ENCODE results near the gene NARS2. TPM values are rescaled to one million over a fixed set of nuclear protein-coding genes. Genes with fewer than 3 reads are reported as not detected.

NARS2 gene
- total RNA-seq, 1 donor from 2014 or later, result 28.2 TPM

DNA sequence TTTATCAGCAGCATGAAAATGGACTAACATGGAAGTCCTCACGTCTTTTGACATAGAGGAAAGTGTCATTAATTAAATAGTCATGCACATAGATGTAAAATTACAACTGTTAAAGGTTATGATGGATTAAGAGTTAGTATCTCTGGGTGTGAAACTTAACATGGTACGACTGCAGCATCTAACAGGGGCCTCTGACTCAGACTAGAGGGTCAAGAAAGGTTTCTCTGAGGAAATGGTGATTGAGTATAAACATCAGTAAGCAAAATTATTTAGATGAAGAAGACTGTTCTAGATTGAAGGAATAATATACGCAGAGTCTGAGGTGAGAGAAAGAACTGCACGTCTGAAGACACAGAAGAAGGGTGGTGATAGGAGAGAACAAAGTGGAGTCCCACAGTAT lies 114.9 kb downstream of the NARS2 start:
- TF ChIP-seq, protein P1, sequence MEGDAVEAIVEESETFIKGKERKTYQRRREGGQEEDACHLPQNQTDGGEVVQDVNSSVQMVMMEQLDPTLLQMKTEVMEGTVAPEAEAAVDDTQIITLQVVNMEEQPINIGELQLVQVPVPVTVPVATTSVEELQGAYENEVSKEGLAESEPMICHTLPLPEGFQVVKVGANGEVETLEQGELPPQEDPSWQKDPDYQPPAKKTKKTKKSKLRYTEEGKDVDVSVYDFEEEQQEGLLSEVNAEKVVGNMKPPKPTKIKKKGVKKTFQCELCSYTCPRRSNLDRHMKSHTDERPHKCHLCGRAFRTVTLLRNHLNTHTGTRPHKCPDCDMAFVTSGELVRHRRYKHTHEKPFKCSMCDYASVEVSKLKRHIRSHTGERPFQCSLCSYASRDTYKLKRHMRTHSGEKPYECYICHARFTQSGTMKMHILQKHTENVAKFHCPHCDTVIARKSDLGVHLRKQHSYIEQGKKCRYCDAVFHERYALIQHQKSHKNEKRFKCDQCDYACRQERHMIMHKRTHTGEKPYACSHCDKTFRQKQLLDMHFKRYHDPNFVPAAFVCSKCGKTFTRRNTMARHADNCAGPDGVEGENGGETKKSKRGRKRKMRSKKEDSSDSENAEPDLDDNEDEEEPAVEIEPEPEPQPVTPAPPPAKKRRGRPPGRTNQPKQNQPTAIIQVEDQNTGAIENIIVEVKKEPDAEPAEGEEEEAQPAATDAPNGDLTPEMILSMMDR (conservative IDR thresholded peaks at IDR 0.05), result no peak
- Mint-ChIP-seq H3K9me3 (peaks cover 2% of the 10 kb centered on the region), H3K27me3 (ENCODE audit: low read depth) (no peaks in the 10 kb centered on the region), H3K4me1 (peaks cover 13% of the 10 kb centered on the region), H3K36me3 (ENCODE audit: low read depth) (peaks cover 35% of the 10 kb centered on the region), H3K4me3 (no peak overlapping the region), H3K27ac (ENCODE audit: unreplicated experiment) (no peak overlapping the region)
- DNase-seq (ENCODE audit: low read depth, low spot score), result no peak

DNA sequence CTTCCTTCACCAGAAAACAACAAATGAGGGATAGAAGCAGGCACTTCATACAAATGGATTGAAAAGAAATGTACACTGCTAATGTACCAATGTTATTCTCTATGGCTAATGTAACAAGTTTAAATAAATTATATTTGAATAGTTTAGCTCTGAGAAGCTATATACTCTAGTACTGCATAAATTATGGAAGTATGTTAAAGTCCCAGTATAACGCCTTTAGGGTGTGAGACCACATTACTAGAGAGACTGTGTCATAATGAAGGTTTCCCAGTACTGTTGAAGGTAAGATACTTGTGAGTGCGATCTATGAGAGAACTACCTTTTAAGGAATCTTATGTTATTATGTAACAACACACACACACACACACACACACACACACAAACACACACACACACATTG lies 117.2 kb downstream of the NARS2 start:
- H3K27ac Mint-ChIP-seq (ENCODE audit: unreplicated experiment), result no peak overlapping the region
- H3K9me3 Mint-ChIP-seq, result peaks cover 2% of the 10 kb centered on the region
- TF ChIP-seq, protein P1 (conservative IDR thresholded peaks at IDR 0.05), result no peak
- H3K27me3 Mint-ChIP-seq (ENCODE audit: low read depth), result no peaks in the 10 kb centered on the region
- H3K4me3 Mint-ChIP-seq, result no peak overlapping the region
- peaks cover 13% of the 10 kb centered on the region for H3K4me1 Mint-ChIP-seq
- H3K36me3 Mint-ChIP-seq (ENCODE audit: low read depth), result peaks cover 29% of the 10 kb centered on the region
- no peak for DNase-seq (ENCODE audit: low read depth, low spot score)

DNA sequence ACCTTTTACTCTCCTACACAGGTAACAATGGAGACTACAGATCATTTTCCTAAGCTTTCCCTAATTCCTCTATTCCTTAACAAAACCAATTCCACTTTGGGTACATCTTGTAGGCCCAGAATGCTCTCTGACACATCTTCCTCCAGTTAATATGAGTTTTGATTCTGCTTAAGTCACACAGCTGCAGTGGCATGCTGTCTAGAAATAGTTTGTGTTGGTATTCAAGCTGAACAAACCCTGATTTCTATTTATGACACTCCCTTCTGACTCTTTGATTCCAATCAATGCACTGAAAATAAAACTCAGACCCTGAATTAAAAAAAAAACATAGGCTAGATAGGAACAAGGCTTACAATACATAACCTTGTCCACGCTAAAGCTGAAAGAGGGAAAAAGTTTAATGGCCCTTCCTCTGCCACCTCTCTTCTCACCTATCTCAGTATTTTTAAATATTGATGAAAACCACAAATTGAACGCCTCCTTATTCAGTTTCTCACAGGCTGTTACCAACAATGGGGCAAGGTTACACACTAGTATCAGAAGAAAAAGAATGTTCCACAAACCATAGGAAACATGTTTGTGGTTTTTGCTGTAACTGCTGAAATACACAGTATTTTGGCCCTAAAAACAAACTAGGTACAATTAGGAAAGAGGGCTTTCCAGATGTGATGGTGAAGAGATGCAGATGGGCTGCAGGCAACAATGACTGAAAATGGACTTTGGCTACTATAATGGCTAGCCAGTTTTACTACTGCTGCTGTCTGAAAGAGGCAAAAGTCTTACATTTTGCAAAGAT lies 121.3 kb downstream of the NARS2 start:
- Mint-ChIP-seq H3K27ac (ENCODE audit: unreplicated experiment) (no peak overlapping the region), H3K36me3 (ENCODE audit: low read depth) (peaks cover 10% of the 10 kb centered on the region), H3K4me3 (no peak overlapping the region), H3K4me1 (no peaks in the 10 kb centered on the region), H3K9me3 (no peaks in the 10 kb centered on the region), H3K27me3 (ENCODE audit: low read depth) (no peaks in the 10 kb centered on the region)
- DNase-seq (ENCODE audit: low read depth, low spot score), result no peak
- TF ChIP-seq, protein P1 (conservative IDR thresholded peaks at IDR 0.05), result no peak

DNA sequence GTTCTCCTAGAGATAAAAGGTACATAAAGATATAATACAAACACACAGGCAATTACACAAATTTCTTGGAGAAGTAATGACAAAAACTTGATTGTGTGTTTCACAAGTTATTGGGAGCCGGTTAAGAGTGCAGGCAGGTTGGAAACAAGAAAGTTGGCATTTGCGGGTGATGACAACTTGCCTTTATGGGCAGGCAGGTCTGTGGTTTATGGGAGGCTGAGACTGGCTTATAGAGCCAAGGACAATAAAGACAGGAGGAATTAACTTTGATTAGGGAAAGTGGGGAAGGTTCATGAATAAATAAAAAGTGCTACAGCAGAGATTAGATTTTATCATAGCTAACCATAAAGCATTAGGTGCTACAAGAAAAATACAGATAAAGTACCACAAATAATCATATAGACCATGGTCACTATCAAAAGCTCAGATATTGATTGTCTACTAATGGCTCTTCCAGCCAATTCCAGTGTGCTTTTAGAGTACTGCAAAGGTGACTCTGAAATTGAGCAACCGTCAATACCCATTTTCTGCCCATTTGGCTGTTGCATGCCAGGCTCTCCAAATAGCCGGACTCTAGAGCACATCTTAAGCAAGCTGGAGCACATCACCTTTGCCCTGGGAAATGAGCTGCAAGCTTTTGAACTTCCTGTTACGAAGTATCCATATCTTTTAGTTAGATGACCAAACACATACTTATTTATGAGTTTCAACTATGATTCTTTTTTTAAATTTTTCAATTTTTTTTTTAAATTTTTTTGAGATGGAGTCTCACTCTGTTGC lies 123.1 kb downstream of the NARS2 start:
- H3K4me3 Mint-ChIP-seq, result no peak overlapping the region
- no peak overlapping the region for H3K27ac Mint-ChIP-seq (ENCODE audit: unreplicated experiment)
- no peaks in the 10 kb centered on the region for H3K9me3 Mint-ChIP-seq
- H3K4me1 Mint-ChIP-seq, result no peaks in the 10 kb centered on the region
- no peak for DNase-seq (ENCODE audit: low read depth, low spot score)
- TF ChIP-seq, protein P1 (conservative IDR thresholded peaks at IDR 0.05), result no peak
- peaks cover 5% of the 10 kb centered on the region for H3K36me3 Mint-ChIP-seq (ENCODE audit: low read depth)
- no peaks in the 10 kb centered on the region for H3K27me3 Mint-ChIP-seq (ENCODE audit: low read depth)

DNA sequence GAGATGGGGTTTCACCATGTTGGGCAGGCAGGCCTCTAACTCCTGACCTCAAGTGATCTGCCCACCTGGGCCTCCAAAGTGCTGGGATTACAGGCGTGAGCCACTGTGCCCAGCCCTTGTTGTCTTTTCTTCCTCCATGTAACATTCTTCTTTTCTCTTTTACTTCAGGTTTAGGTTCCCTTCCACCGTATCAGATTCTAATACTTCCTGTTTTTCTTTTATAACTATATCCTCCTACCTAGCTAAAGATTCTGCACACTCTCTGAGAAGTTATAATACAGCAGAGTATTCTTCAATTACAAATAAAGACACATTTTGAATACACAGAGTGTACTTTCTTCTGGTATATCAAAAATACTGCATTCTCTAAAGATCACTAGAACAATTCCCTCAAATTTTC lies 123.8 kb downstream of the NARS2 start:
- DNase-seq (ENCODE audit: low read depth, low spot score), result no peak
- Mint-ChIP-seq H3K9me3 (no peaks in the 10 kb centered on the region), H3K27ac (ENCODE audit: unreplicated experiment) (no peak overlapping the region), H3K4me3 (no peak overlapping the region), H3K27me3 (ENCODE audit: low read depth) (no peaks in the 10 kb centered on the region), H3K36me3 (ENCODE audit: low read depth) (peaks cover 5% of the 10 kb centered on the region), H3K4me1 (no peaks in the 10 kb centered on the region)
- TF ChIP-seq, protein P1 (conservative IDR thresholded peaks at IDR 0.05), result no peak
